Glomerular endothelial cell (primary cell): ENCODE data around the gene IGDCC3. TPM values are rescaled to one million over a fixed set of nuclear protein-coding genes. Genes with fewer than 3 reads are reported as not detected.

Experiments
- DNase-seq: peaks from one replicate; pipeline ENCODE4 v3.0.0-alpha.2; 2011; ENCODE audit warnings: low read depth, low spot score; ENCODE audit errors: extremely low read depth
- total RNA-seq: library from RNA; depleted of rRNA; stranded (reverse); fragments of >200 nt; gene quantifications from 2 replicates; pipeline ENCODE4 v1.2.3, GENCODE V29; 2015

The IGDCC3 gene
- total RNA-seq, 1 donor from 2014 or later: 0.41 TPM

DNA sequence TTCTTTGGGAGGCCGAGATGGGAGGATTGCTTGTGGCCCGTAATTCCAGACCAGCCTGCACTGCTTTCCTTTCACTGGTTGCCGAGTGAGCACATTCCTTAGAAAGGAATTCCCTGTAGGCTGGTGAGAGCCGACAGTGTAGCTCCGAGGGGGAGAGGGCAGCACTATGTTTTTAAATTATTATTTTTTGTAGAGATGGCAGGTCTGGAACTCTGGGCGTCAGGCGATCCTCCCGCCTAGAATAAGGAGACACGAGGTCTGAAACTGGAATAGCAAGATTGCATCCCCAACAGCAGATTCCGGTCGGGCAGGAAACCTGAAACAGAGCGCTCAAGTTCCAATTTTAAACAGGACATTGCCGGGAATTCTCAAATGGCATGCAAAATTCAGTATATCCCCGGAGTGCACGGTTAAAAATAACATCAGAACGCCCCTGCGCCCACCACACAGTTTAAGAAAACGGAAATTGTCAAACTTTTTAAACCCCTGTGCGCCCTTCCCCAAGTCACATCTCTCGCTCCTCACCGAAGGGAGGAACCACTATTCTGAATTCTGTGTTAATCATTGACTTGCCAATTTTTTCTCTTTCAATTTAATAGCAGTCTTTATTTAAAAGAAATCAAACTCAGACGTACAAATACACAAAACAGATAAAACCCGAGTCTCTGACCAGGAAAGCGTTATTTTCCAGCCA is 74.0 kb downstream of the IGDCC3 start:
- no peak for DNase-seq

GRCh38 chr15:65302061-65302460 is 75.7 kb downstream of the IGDCC3 start:
- DNase-seq: no peak

GRCh38 chr15:65300924-65301441 is 76.8 kb downstream of the IGDCC3 start:
- no peak for DNase-seq

GRCh38 chr15:65298731-65299130 is 79.1 kb downstream of the IGDCC3 start:
- DNase-seq: no peak

GRCh38 chr15:65292938-65293518 is 84.8 kb downstream of the IGDCC3 start:
- no peak for DNase-seq

DNA sequence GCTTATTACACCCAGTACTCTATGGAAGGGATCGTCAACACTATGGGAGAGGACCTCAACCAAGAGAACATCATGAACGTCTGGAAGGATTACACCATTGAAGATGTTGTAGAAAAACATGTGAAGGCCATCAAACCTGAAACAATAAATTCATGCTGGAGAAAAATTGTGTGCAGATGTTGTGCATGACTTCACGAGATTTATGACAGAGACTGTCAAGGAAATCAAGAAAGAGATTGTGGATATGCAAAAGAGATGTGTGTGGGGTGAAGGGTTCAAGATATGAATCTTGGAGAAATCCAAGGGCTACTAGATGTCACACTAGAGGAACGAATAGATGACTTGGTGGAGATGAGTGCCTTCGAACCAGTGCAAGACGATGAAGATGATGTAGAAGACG is 87.6 kb downstream of the IGDCC3 start:
- DNase-seq: no peak

GRCh38 chr15:65289261-65289854 is 88.4 kb downstream of the IGDCC3 start:
- no peak for DNase-seq

GRCh38 chr15:65287520-65287855 is 90.3 kb downstream of the IGDCC3 start:
- no peak for DNase-seq

- no peak for DNase-seq
Measured at GRCh38 chr15:65286704-65287519, 90.9 kb downstream of the IGDCC3 start, which contains the start of gene PARP16. Gene PARP16 (minus strand): TSS chr15:65286883. CDS start chr15:65286426, 457 bp downstream.

- DNase-seq: no peak
Measured at GRCh38 chr15:65286069-65286703, 91.6 kb downstream of the IGDCC3 start.

DNA sequence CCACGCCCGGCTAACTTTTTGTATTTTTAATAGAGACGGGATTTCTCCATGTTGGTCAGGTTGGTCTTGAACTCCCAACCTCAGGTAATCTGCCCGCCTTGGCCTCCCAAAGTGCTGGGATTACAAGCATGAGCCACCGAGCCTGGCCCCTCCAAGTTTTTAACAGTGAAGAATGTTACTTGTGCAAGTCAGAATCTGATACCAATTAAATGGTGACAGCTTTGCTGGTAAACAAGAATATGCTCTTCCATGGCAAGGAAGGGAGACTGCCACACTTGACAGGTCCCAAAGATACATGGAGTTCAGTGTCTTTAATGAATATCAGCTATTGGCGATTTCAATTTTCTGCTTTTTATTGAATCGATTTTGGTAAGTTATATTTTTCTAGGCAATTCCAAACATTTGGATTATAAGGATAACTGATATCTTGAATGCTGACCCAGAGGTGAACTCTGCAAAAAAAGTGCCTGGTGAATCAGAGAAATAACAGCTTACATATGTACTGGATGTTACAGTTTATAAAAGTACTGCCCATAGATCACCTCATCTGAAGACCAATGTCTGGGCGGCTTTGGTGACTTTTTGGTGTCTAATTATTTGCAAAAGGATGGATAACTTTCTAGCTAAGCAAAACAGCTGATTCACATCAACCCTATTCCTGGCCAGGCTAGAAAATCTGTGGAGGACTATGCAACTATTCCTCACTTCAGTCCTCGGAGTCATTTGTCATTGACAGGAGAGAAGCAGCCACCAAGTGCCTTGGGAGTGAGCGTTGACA is 92.3 kb downstream of the IGDCC3 start:
- no peak for DNase-seq

DNA sequence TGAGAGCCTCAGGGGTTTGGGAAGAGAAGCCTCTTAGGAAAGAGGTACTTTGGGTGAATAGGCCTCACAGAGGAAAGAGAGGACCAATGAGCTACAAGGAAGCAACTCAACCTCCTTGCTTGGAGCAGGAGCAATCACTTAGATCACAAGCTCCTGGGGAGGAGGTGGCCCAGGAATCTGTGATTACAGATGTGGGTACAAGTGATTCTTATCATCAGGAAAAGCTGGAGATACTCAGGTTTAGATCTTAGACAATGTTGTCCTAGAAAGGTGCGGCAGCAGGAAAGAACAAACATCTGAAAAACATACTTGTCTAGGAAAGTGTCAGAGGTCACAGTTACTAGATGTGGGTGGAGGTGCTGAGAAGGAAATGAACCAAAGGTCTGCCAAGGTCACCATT is 99.3 kb downstream of the IGDCC3 start:
- no peak for DNase-seq

Other genes with a start within 250 kb of the IGDCC3 start
- 16.6 and 18.1 TPM in 2 replicates for gene PDCD7, start 244.2 kb downstream of the IGDCC3 start, total RNA-seq
- 35.9 and 37.9 TPM in 2 replicates for gene CLPX, start 192.7 kb downstream of the IGDCC3 start, total RNA-seq
- gene CILP, start 166.5 kb downstream of the IGDCC3 start, total RNA-seq: 0.12 TPM in 1 of 2 replicates, not detected in the other
- 4.0 and 9.0 TPM in 2 replicates for gene PARP16, start 91.1 kb downstream of the IGDCC3 start, total RNA-seq
- gene RNU5A-1, start 82.0 kb downstream of the IGDCC3 start, total RNA-seq: not detected in 2 replicates
- gene RNU5B-1, start 73.3 kb downstream of the IGDCC3 start, total RNA-seq: not detected in 2 replicates
- 0.29 and 1.4 TPM in 2 replicates for gene IGDCC4, start 44.9 kb upstream of the IGDCC3 start, total RNA-seq
- gene DPP8, start 139.7 kb upstream of the IGDCC3 start, total RNA-seq: 22.3 and 35.8 TPM in 2 replicates
- gene HACD3, start 152.5 kb upstream of the IGDCC3 start, total RNA-seq: 70.9 and 75.6 TPM in 2 replicates
- 30.7 and 40.2 TPM in 2 replicates for gene INTS14, start 233.1 kb upstream of the IGDCC3 start, total RNA-seq
- 5.3 and 7.6 TPM in 2 replicates for gene SLC24A1, start 243.9 kb upstream of the IGDCC3 start, total RNA-seq